Neural progenitor cell (in vitro differentiated cells): Measurements from ENCODE around the gene HIVEP1.

Experiments used
- CTCF ChIP-seq: fragments of 200-600 bp; sonication (generic); IDR thresholded peaks from 2 replicates; pipeline ENCODE4 v1.5.1; 2017; ENCODE audit warnings: antibody characterized with exemption, mild to moderate bottlenecking
- EZH2 ChIP-seq: fragments of 200-600 bp; sonication (generic); IDR thresholded peaks from 2 replicates; pipeline ENCODE4 v1.6.1; 2017; ENCODE audit warnings: antibody characterized with exemption, mild to moderate bottlenecking, moderate library complexity

- TF ChIP-seq EZH2 (no peak), CTCF (no peak)
Measured at GRCh38 chr6:12058172-12058961, 46.3 kb downstream of the HIVEP1 start.
